Measurements from ENCODE around the gene KRTDAP. TPM values are rescaled to one million over a fixed set of nuclear protein-coding genes. Genes with fewer than 3 reads are reported as not detected.

Gene KRTDAP
- polyA plus RNA-seq, 1 donor (not counting 4 experiments of a cell fraction or from before 2014, with no cell fraction given): 85.4 TPM

- H3K4me3 ChIP-seq (ENCODE audit: control insufficient read depth in 2 of 3, extremely low read depth in 1 of 3, insufficient read depth in 2 of 3, low read depth in 1 of 3, low read length in 3 of 3): no peak overlapping the region
- dilution Hi-C loops (cut with MboI; ENCODE audit: extremely low pct_ligation_motif_present, low sequenced_read_pairs): no loop called here
- no peaks in the 10 kb centered on the region for H3K27me3 ChIP-seq (ENCODE audit: control insufficient read depth, extremely low read depth, insufficient read depth, low read length)
- H3K36me3 ChIP-seq (ENCODE audit: control insufficient read depth in 2 of 2, extremely low read depth in 1 of 2, insufficient read depth in 2 of 2, low read length in 2 of 2): no peaks in the 10 kb centered on the region
- DNase-seq (ENCODE audit: low read depth, low spot score) (no peak), FAIRE-seq (no peak)
- H3K9me3 ChIP-seq (ENCODE audit: control insufficient read depth, low read depth, low read length): no peaks in the 10 kb centered on the region
- H3K4me2 ChIP-seq (ENCODE audit: control insufficient read depth, extremely low read depth, insufficient read depth, low read depth, low read length): no peak overlapping the region
- H2AFZ ChIP-seq (ENCODE audit: control insufficient read depth, low read length): no peak overlapping the region
- no peaks in the 10 kb centered on the region for H3K4me1 ChIP-seq (ENCODE audit: control insufficient read depth, extremely low read depth, insufficient read depth, low read length)
- no peak overlapping the region for H3K9ac ChIP-seq (ENCODE audit: control insufficient read depth, extremely low read depth, insufficient read depth, low read length)
- H4K20me1 ChIP-seq (ENCODE audit: control insufficient read depth, extremely low read depth, insufficient read depth, low read length): no peaks in the 10 kb centered on the region
- H3K79me2 ChIP-seq (ENCODE audit: control insufficient read depth, insufficient read depth, low read length): no peaks in the 10 kb centered on the region
- no peaks in the 10 kb centered on the region for H3K9me1 ChIP-seq (ENCODE audit: control insufficient read depth, extremely low read depth, insufficient read depth, low read length)
- TF ChIP-seq EZH2 (IDR thresholded peaks at IDR 0.05; ENCODE audit: low read length): no peak
- no peak for TF ChIP-seq CTCF (optimal IDR thresholded peaks at IDR 0.05 in 1 of 3, IDR thresholded peaks at IDR 0.05 in 1 of 3, conservative IDR thresholded peaks at IDR 0.05 in 1 of 3; ENCODE audit: extremely low read depth in 1 of 3, insufficient read depth in 2 of 3, low read length in 3 of 3)
- H3K27ac ChIP-seq (ENCODE audit: control insufficient read depth, insufficient read depth, low read length): no peak overlapping the region
Measured at GRCh38 chr19:35457173-35457572, 33.1 kb downstream of the KRTDAP start.

GRCh38 chr19:35455616-35456201 lies 34.6 kb downstream of the KRTDAP start:
- TF ChIP-seq EZH2 (IDR thresholded peaks at IDR 0.05; ENCODE audit: low read length) (no peak), CTCF (optimal IDR thresholded peaks at IDR 0.05 in 1 of 3, IDR thresholded peaks at IDR 0.05 in 1 of 3, conservative IDR thresholded peaks at IDR 0.05 in 1 of 3; ENCODE audit: extremely low read depth in 1 of 3, insufficient read depth in 2 of 3, low read length in 3 of 3) (no peak)
- no peak for FAIRE-seq
- no peak overlapping the region for H2AFZ ChIP-seq (ENCODE audit: control insufficient read depth, low read length)
- no peaks in the 10 kb centered on the region for H3K79me2 ChIP-seq (ENCODE audit: control insufficient read depth, insufficient read depth, low read length)
- dilution Hi-C loops (cut with MboI; ENCODE audit: extremely low pct_ligation_motif_present, low sequenced_read_pairs): no loop called here
- no peaks in the 10 kb centered on the region for H3K36me3 ChIP-seq (ENCODE audit: control insufficient read depth in 2 of 2, extremely low read depth in 1 of 2, insufficient read depth in 2 of 2, low read length in 2 of 2)
- no peak overlapping the region for H3K4me3 ChIP-seq (ENCODE audit: control insufficient read depth in 2 of 3, extremely low read depth in 1 of 3, insufficient read depth in 2 of 3, low read depth in 1 of 3, low read length in 3 of 3)
- no peak overlapping the region for H3K27ac ChIP-seq (ENCODE audit: control insufficient read depth, insufficient read depth, low read length)
- no peaks in the 10 kb centered on the region for H4K20me1 ChIP-seq (ENCODE audit: control insufficient read depth, extremely low read depth, insufficient read depth, low read length)
- H3K27me3 ChIP-seq (ENCODE audit: control insufficient read depth, extremely low read depth, insufficient read depth, low read length): peaks cover 6% of the 10 kb centered on the region
- H3K9ac ChIP-seq (ENCODE audit: control insufficient read depth, extremely low read depth, insufficient read depth, low read length): no peak overlapping the region
- H3K9me3 ChIP-seq (ENCODE audit: control insufficient read depth, low read depth, low read length): no peaks in the 10 kb centered on the region
- H3K4me1 ChIP-seq (ENCODE audit: control insufficient read depth, extremely low read depth, insufficient read depth, low read length): no peaks in the 10 kb centered on the region
- DNase-seq (ENCODE audit: low read depth, low spot score): no peak
- no peaks in the 10 kb centered on the region for H3K9me1 ChIP-seq (ENCODE audit: control insufficient read depth, extremely low read depth, insufficient read depth, low read length)
- H3K4me2 ChIP-seq (ENCODE audit: control insufficient read depth, extremely low read depth, insufficient read depth, low read depth, low read length): no peak overlapping the region

Measured in keratinocyte (primary cell).